ENCODE results near the gene KRTAP5-5.
"Not testable (repeated sequence)": the region's sequence is repeated elsewhere in the genome, so short reads cannot be mapped to it uniquely, and the experiment has no call there.

DNA sequence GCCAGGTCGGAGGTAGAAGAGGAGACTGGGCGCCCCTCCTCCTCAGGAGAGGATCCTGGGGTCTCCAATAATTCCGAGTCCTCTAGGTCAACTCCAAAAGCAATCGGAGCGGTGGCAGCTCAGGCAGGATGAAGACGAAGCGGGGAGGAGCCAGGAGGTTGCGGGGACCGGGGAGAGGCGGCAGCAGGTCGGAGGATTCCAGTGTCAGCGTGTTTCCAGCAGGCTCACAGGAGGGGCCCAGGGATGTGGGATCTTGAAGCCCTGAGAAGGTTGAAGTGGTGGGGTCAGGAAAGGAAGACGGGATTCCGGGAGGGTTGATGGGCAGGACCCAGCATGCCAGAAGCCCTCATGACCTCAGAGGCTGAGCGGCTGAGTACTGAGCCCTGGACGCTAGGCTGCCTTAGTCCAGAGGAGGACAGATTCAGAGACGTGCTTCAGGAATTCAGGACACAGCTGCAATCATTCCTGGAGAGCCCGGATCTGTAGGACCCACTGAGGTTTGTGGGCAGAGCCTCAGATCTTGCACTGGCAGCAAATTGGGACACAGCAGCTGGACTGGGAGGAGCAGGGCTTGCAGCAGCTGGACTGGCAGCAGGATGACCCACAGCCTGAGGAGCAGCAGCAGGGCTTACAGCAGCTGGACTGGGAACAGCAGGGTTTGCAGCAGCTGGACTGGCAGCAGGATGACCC lies 22.3 kb upstream of the KRTAP5-5 start:
- TF ChIP-seq, protein P1, sequence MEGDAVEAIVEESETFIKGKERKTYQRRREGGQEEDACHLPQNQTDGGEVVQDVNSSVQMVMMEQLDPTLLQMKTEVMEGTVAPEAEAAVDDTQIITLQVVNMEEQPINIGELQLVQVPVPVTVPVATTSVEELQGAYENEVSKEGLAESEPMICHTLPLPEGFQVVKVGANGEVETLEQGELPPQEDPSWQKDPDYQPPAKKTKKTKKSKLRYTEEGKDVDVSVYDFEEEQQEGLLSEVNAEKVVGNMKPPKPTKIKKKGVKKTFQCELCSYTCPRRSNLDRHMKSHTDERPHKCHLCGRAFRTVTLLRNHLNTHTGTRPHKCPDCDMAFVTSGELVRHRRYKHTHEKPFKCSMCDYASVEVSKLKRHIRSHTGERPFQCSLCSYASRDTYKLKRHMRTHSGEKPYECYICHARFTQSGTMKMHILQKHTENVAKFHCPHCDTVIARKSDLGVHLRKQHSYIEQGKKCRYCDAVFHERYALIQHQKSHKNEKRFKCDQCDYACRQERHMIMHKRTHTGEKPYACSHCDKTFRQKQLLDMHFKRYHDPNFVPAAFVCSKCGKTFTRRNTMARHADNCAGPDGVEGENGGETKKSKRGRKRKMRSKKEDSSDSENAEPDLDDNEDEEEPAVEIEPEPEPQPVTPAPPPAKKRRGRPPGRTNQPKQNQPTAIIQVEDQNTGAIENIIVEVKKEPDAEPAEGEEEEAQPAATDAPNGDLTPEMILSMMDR (conservative IDR thresholded peaks at IDR 0.05; ENCODE audit: low read length): not testable (repeated sequence)
- not testable (repeated sequence) for TF ChIP-seq EZH2phosphoT487 (IDR thresholded peaks at IDR 0.05; ENCODE audit: borderline replicate concordance)

All from Loucy (cell line).